Osteoblast (primary cell): ENCODE measurements around the gene ANTKMT. TPM values are rescaled to one million over a fixed set of nuclear protein-coding genes. Genes with fewer than 3 reads are reported as not detected.
"Not testable (repeated sequence)": the region's sequence is repeated elsewhere in the genome, so short reads cannot be mapped to it uniquely, and the experiment has no call there.

Experiments
- DNase-seq: peaks from one replicate; pipeline ENCODE4 v3.0.0; 2011; ENCODE audit warnings: low spot score, mixed read lengths; ENCODE audit not compliant: insufficient read length; ENCODE audit errors: missing footprints
- H2AFZ ChIP-seq: 2 replicates; pipeline ENCODE4 v1.6.0; 2011; ENCODE audit warnings: mild to moderate bottlenecking, low read length
- H3K27ac ChIP-seq: 2 replicates; pipeline ENCODE4 v1.5.1; 2011; ENCODE audit warnings: mild to moderate bottlenecking, low read depth, low read length, moderate library complexity
- H3K27me3 ChIP-seq: 2 replicates; pipeline ENCODE4 v1.6.0; 2012; ENCODE audit warnings: mild to moderate bottlenecking, control low read depth, inconsistent platforms, low read length, moderate library complexity; ENCODE audit not compliant: insufficient read depth
- H3K36me3 ChIP-seq: 2 replicates; pipeline ENCODE4 v1.5.1; 2011; ENCODE audit warnings: mild to moderate bottlenecking, low read length, control low read depth, moderate library complexity; ENCODE audit not compliant: insufficient read depth
- H3K4me1 ChIP-seq: 2 replicates; pipeline ENCODE4 v1.5.1; 2011; ENCODE audit warnings: mild to moderate bottlenecking, low read length, control low read depth, moderate library complexity; ENCODE audit not compliant: insufficient read depth
- H3K4me2 ChIP-seq: 2 replicates; pipeline ENCODE4 v1.6.0; 2011; ENCODE audit warnings: mild to moderate bottlenecking, low read length; ENCODE audit not compliant: insufficient read depth
- H3K4me3 ChIP-seq: fragments of 200-600 bp; sonication (generic); 3 replicates; pipeline ENCODE4 v1.5.1; 2012; ENCODE audit warnings: mild to moderate bottlenecking, low read length, inconsistent platforms; ENCODE audit not compliant: insufficient read depth
- H3K79me2 ChIP-seq: 2 replicates; pipeline ENCODE4 v1.6.0; 2012; ENCODE audit warnings: mild to moderate bottlenecking, low read length, control low read depth, inconsistent platforms; ENCODE audit not compliant: insufficient read depth
- H3K9me3 ChIP-seq: 2 replicates; pipeline ENCODE4 v1.5.1; 2011; ENCODE audit warnings: low read depth, low read length, control low read depth
- H4K20me1 ChIP-seq: 2 replicates; pipeline ENCODE4 v1.6.0; 2012; ENCODE audit warnings: mild to moderate bottlenecking, low read length, control low read depth; ENCODE audit not compliant: insufficient read depth
- total RNA-seq: library from RNA; depleted of rRNA; stranded (reverse); fragments of >200 nt; gene quantifications from 2 replicates; pipeline ENCODE4 v1.2.3, GENCODE V29; 2012
- TF ChIP-seq, protein P1 (sequence below): IDR thresholded peaks from 2 replicates; pipeline ENCODE4 v1.5.1; 2011; ENCODE audit warnings: mild to moderate bottlenecking, low read depth, low read length, moderate library complexity; ENCODE audit errors: extremely low read depth

ANTKMT gene
- total RNA-seq, 1 donor: 21.7 TPM

- Histone ChIP-seq H3K4me1 (peaks cover 9% of the 10 kb centered on the region), H2AFZ (peak overlapping the region; percentile 88), H3K36me3 (peaks cover 2% of the 10 kb centered on the region), H3K4me2 (peak overlapping the region; percentile 90), H3K27me3 (peaks cover 25% of the 10 kb centered on the region), H3K9me3 (no peaks in the 10 kb centered on the region), H3K27ac (peak overlapping the region; percentile 76), H4K20me1 (no peaks in the 10 kb centered on the region), H3K79me2 (peaks cover 22% of the 10 kb centered on the region), H3K4me3 (peak overlapping the region; percentile 94)
- DNase-seq: no peak
- TF ChIP-seq, protein P1, sequence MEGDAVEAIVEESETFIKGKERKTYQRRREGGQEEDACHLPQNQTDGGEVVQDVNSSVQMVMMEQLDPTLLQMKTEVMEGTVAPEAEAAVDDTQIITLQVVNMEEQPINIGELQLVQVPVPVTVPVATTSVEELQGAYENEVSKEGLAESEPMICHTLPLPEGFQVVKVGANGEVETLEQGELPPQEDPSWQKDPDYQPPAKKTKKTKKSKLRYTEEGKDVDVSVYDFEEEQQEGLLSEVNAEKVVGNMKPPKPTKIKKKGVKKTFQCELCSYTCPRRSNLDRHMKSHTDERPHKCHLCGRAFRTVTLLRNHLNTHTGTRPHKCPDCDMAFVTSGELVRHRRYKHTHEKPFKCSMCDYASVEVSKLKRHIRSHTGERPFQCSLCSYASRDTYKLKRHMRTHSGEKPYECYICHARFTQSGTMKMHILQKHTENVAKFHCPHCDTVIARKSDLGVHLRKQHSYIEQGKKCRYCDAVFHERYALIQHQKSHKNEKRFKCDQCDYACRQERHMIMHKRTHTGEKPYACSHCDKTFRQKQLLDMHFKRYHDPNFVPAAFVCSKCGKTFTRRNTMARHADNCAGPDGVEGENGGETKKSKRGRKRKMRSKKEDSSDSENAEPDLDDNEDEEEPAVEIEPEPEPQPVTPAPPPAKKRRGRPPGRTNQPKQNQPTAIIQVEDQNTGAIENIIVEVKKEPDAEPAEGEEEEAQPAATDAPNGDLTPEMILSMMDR: no peak
Observed at GRCh38 chr16:689175-689897, 31.6 kb upstream of the ANTKMT start.

GRCh38 chr16:691242-691641 lies 29.7 kb upstream of the ANTKMT start:
- H3K9me3 ChIP-seq, H3K4me2 ChIP-seq, H3K4me1 ChIP-seq, H3K36me3 ChIP-seq, H3K4me3 ChIP-seq, H3K27ac ChIP-seq, H4K20me1 ChIP-seq, DNase-seq, H2AFZ ChIP-seq: not testable (repeated sequence)
- peaks cover 15% of the 10 kb centered on the region for H3K79me2 ChIP-seq
- H3K27me3 ChIP-seq: peaks cover 42% of the 10 kb centered on the region

DNA sequence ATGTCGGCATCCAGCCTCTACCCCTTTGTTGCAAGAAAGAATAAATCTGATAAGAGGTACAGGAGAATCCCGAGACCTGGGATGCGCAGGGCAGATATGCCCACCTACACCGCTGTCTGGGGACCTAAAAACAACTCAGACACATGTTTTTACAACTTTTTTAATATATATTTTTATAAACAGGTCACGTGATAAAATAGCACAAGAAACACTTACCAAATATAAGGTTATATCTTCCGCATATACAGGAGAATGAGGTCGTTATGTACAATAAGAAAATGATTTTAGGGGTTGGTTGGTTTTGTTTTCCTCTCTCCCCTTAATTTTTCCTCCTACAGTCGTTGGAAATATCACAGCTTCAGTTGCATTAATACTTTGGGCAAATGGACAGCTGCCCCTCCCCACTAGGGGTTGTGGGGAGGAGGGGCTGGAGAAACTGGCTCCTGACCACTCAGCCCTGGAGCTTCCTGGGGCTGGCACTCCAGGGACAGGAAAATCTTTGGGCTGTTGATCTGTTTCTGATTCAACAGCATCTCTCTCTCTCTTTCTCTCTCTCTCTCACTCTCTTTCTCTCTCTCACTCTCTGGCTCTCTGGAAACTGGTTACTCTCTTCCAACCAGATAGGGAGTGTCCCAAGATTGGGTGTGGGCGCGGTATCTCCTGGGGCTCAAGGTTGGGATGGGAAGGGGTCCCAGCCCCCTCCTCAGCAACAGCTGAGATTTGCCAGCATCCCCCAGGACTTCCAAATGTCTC lies 28.4 kb upstream of the ANTKMT start:
- Histone ChIP-seq H3K27me3 (peaks cover 43% of the 10 kb centered on the region), H3K36me3 (peaks cover under 1% of the 10 kb centered on the region), H3K79me2 (peaks cover 15% of the 10 kb centered on the region), H3K4me1 (peaks cover 6% of the 10 kb centered on the region), H3K4me2 (no peak overlapping the region), H3K9me3 (no peaks in the 10 kb centered on the region), H4K20me1 (peaks cover 5% of the 10 kb centered on the region), H2AFZ (no peak overlapping the region), H3K27ac (no peak overlapping the region), H3K4me3 (no peak overlapping the region)
- TF ChIP-seq, protein P1: no peak
- DNase-seq: no peak

DNA sequence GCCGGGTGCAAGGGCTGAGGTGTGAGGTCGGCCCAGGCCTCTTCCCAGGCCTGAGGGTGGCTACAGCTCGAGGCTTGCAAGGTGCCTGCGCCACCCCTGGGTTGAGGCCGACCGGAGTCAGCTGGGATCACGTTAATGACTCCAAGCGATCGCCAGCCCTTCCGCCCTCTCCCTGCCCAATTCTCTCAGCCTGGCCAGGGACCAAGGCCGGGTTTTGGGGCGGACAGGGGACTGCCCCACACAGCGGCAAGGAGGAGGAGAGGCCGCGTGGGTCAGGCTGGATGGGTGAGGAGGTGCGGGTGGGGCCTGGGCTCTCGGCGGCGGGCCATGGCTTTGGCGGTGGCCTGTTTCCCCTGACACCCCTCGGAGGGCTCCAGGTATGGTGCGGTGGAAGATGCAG lies 27.6 kb upstream of the ANTKMT start:
- Histone ChIP-seq H3K27ac (no peak overlapping the region), H3K9me3 (no peaks in the 10 kb centered on the region), H3K4me2 (no peak overlapping the region), H3K79me2 (peaks cover 15% of the 10 kb centered on the region), H4K20me1 (peaks cover 5% of the 10 kb centered on the region), H3K27me3 (peaks cover 43% of the 10 kb centered on the region), H2AFZ (no peak overlapping the region), H3K4me3 (no peak overlapping the region), H3K36me3 (no peaks in the 10 kb centered on the region), H3K4me1 (peaks cover 6% of the 10 kb centered on the region)
- DNase-seq: no peak
- TF ChIP-seq, protein P1: no peak
